Neural progenitor cell (in vitro differentiated cells): ENCODE measurements around the gene BCAS3. TPM values are rescaled to one million over a fixed set of nuclear protein-coding genes. Genes with fewer than 3 reads are reported as not detected.

ENCODE experiments used
- DNase-seq: peaks from one replicate; pipeline ENCODE4 v3.0.0-alpha.2; 2016; ENCODE audit warnings: low spot score
- H2AFZ ChIP-seq: fragments of 200-600 bp; sonication (generic); replicated peaks from 2 replicates; pipeline ENCODE4 v1.6.1; 2016; ENCODE audit warnings: antibody characterized with exemption
- H3F3A ChIP-seq: fragments of 200-600 bp; sonication (generic); 2 replicates; pipeline ENCODE4 v1.6.1; 2016; ENCODE audit warnings: antibody characterized with exemption, low read depth
- H3K27ac ChIP-seq: fragments of 200-600 bp; sonication (generic); 2 replicates; pipeline ENCODE4 v1.5.1; 2016; ENCODE audit warnings: mild to moderate bottlenecking
- H3K27me3 ChIP-seq: fragments of 200-600 bp; sonication (generic); 2 replicates; pipeline ENCODE4 v1.6.1; 2016; ENCODE audit warnings: mild to moderate bottlenecking, moderate library complexity
- H3K36me3 ChIP-seq: fragments of 200-600 bp; sonication (generic); 2 replicates; pipeline ENCODE4 v1.5.1; 2016
- H3K4me1 ChIP-seq: fragments of 200-600 bp; sonication (generic); 2 replicates; pipeline ENCODE4 v1.6.1; 2016; ENCODE audit warnings: mixed run types
- H3K4me2 ChIP-seq: fragments of 200-600 bp; sonication (generic); 2 replicates; pipeline ENCODE4 v1.6.1; 2016
- H3K4me3 ChIP-seq: fragments of 200-600 bp; sonication (generic); 2 replicates; pipeline ENCODE4 v1.5.1; 2016
- H3K79me2 ChIP-seq: fragments of 200-600 bp; sonication (generic); 2 replicates; pipeline ENCODE4 v1.6.1; 2016; ENCODE audit warnings: low read depth
- H3K9ac ChIP-seq: fragments of 200-600 bp; sonication (generic); 2 replicates; pipeline ENCODE4 v1.6.1; 2016
- H3K9me3 ChIP-seq: fragments of 200-600 bp; sonication (generic); 2 replicates; pipeline ENCODE4 v1.5.1; 2016; ENCODE audit warnings: low read depth
- H4K20me1 ChIP-seq: fragments of 200-600 bp; sonication (generic); 2 replicates; pipeline ENCODE4 v1.6.1; 2016; ENCODE audit warnings: low read depth
- H3K27ac Mint-ChIP-seq: 3 replicates; pipeline ENCODE4 v1.8.0; 2021; ENCODE audit warnings: mixed read lengths
- H3K27me3 Mint-ChIP-seq: 2 replicates; pipeline ENCODE4 v1.8.0; 2022; ENCODE audit warnings: low read depth, mild to moderate bottlenecking, inconsistent platforms, moderate library complexity, mixed read lengths; ENCODE audit not compliant: insufficient read depth
- H3K36me3 Mint-ChIP-seq: 3 replicates; pipeline ENCODE4 v1.8.0; 2021; ENCODE audit warnings: mixed read lengths
- H3K4me1 Mint-ChIP-seq: 3 replicates; pipeline ENCODE4 v1.8.0; 2021; ENCODE audit warnings: mixed read lengths
- H3K4me3 Mint-ChIP-seq: 3 replicates; pipeline ENCODE4 v1.8.0; 2021; ENCODE audit warnings: mild to moderate bottlenecking, moderate library complexity, mixed read lengths
- H3K9me3 Mint-ChIP-seq: 3 replicates; pipeline ENCODE4 v1.8.0; 2020; ENCODE audit warnings: mixed read lengths
- EZH2 ChIP-seq: fragments of 200-600 bp; sonication (generic); IDR thresholded peaks from 2 replicates; pipeline ENCODE4 v1.6.1; 2017; ENCODE audit warnings: antibody characterized with exemption, mild to moderate bottlenecking, moderate library complexity
- EZH2phosphoT487 ChIP-seq: fragments of 200-600 bp; sonication (generic); IDR thresholded peaks from 2 replicates; pipeline ENCODE4 v1.6.1; 2017; ENCODE audit warnings: antibody characterized with exemption
- total RNA-seq: library from RNA; depleted of rRNA; stranded (reverse); fragments of >200 nt; gene quantifications from 2 replicates; pipeline ENCODE4 v1.2.3, GENCODE V29; 2015; ENCODE audit warnings: low replicate concordance
- TF ChIP-seq, protein P1 (sequence below): fragments of 200-600 bp; sonication (generic); IDR thresholded peaks from 2 replicates; pipeline ENCODE4 v1.5.1; 2017; ENCODE audit warnings: antibody characterized with exemption, mild to moderate bottlenecking

BCAS3 gene
- total RNA-seq, 1 donor from 2014 or later, result 60.9 TPM

DNA sequence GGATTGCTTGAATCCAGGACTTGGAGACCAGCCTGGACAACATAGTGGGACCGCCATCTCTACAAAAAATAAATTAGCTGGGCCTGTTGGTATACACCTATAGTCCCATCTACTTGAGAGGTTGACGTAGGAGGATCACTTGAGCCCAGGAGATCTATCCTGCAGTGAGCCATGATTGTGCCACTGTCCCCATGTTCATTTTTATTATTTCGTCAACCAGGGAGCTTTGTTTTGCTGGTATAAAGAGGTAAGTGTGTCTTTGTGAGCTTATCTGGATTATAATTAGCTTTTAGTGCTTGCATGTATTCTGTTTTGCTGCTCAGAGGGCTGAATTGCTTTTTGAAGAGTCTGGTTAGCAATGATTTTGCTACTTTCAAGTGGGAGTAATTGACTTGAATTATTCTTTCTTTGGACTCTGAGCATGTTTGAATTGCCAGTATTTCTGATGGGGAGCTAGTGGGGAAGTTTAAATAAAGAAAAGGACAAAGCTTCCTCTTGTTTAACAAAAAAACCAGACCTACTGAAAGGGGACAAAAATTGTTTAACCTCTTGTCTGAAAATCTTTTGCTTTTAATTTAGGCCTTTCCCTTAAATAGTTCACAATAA lies 31.6 kb upstream of the BCAS3 start:
- Histone ChIP-seq H3K27ac (no peak overlapping the region), H3K4me1 (peaks cover 3% of the 10 kb centered on the region), H3F3A (peaks cover 7% of the 10 kb centered on the region), H3K9me3 (no peaks in the 10 kb centered on the region), H4K20me1 (peaks cover 30% of the 10 kb centered on the region), H3K4me3 (no peak overlapping the region), H3K4me2 (no peak overlapping the region), H3K36me3 (peaks cover 7% of the 10 kb centered on the region), H3K9ac (no peak overlapping the region), H3K79me2 (peaks cover 53% of the 10 kb centered on the region), H3K27me3 (no peaks in the 10 kb centered on the region), H2AFZ (no peak overlapping the region)
- Mint-ChIP-seq H3K4me1 (peaks cover 7% of the 10 kb centered on the region), H3K9me3 (no peaks in the 10 kb centered on the region), H3K4me3 (no peak overlapping the region), H3K27me3 (no peaks in the 10 kb centered on the region), H3K27ac (peak overlapping the region; percentile 83), H3K36me3 (peaks cover 15% of the 10 kb centered on the region)
- no peak for DNase-seq
- TF ChIP-seq EZH2phosphoT487 (no peak), EZH2 (no peak)
- TF ChIP-seq, protein P1, sequence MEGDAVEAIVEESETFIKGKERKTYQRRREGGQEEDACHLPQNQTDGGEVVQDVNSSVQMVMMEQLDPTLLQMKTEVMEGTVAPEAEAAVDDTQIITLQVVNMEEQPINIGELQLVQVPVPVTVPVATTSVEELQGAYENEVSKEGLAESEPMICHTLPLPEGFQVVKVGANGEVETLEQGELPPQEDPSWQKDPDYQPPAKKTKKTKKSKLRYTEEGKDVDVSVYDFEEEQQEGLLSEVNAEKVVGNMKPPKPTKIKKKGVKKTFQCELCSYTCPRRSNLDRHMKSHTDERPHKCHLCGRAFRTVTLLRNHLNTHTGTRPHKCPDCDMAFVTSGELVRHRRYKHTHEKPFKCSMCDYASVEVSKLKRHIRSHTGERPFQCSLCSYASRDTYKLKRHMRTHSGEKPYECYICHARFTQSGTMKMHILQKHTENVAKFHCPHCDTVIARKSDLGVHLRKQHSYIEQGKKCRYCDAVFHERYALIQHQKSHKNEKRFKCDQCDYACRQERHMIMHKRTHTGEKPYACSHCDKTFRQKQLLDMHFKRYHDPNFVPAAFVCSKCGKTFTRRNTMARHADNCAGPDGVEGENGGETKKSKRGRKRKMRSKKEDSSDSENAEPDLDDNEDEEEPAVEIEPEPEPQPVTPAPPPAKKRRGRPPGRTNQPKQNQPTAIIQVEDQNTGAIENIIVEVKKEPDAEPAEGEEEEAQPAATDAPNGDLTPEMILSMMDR, result no peak

DNA sequence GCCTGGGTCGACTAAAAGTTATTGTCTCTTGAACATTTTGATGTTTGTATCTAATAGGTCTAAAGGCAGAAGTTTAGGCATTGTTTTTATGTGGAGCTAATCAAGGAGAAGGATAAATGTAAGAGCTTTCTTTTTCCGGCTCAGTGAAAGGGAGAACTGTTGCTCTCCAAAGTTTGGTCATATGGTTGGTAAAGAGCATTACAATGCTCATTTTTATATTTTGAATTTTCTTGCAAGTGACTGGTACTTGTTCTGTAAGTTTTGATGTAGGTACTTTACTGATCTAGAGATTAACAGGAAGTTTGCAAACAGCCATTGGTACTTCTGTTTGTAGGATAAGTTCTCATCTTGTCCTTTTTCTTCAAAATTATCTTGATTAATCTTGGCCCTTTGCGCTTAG lies 30.9 kb upstream of the BCAS3 start:
- Histone ChIP-seq H2AFZ (no peak overlapping the region), H3K27ac (no peak overlapping the region), H3K9me3 (no peaks in the 10 kb centered on the region), H4K20me1 (peaks cover 24% of the 10 kb centered on the region), H3K4me1 (no peaks in the 10 kb centered on the region), H3F3A (no peaks in the 10 kb centered on the region), H3K36me3 (peaks cover 7% of the 10 kb centered on the region), H3K4me2 (no peak overlapping the region), H3K9ac (no peak overlapping the region), H3K4me3 (no peak overlapping the region), H3K27me3 (no peaks in the 10 kb centered on the region), H3K79me2 (peaks cover 55% of the 10 kb centered on the region)
- Mint-ChIP-seq H3K27ac (no peak overlapping the region), H3K36me3 (peaks cover 16% of the 10 kb centered on the region), H3K9me3 (no peaks in the 10 kb centered on the region), H3K27me3 (no peaks in the 10 kb centered on the region), H3K4me3 (no peak overlapping the region), H3K4me1 (peaks cover 3% of the 10 kb centered on the region)
- no peak for TF ChIP-seq EZH2phosphoT487
- no peak for TF ChIP-seq EZH2
- TF ChIP-seq, protein P1, result no peak
- no peak for DNase-seq

DNA sequence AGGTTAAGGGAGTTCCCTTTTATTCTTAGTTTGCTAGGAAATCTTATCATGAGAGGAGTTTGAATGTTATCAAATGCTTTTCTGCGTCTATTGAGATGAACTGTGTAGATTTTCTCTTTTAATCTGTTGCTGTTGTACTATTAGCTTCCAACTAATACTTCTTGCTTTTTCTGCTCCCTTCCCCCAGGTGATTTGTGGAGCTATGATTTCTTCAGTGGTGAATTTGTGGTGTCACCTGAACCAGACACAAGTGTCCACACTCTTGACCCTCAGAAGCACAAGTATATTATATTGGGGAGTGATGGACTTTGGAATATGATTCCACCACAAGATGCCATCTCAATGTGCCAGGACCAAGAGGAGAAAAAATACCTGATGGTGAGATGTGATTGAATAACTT lies 29.9 kb upstream of the BCAS3 start:
- Mint-ChIP-seq H3K4me3 (no peak overlapping the region), H3K4me1 (peaks cover 3% of the 10 kb centered on the region), H3K27me3 (no peaks in the 10 kb centered on the region), H3K9me3 (no peaks in the 10 kb centered on the region), H3K36me3 (peaks cover 16% of the 10 kb centered on the region), H3K27ac (no peak overlapping the region)
- no peak for TF ChIP-seq EZH2phosphoT487
- no peak for TF ChIP-seq EZH2
- TF ChIP-seq, protein P1, result no peak
- Histone ChIP-seq H2AFZ (no peak overlapping the region), H3F3A (no peaks in the 10 kb centered on the region), H4K20me1 (peaks cover 16% of the 10 kb centered on the region), H3K9ac (no peak overlapping the region), H3K4me3 (no peak overlapping the region), H3K36me3 (peaks cover 7% of the 10 kb centered on the region), H3K27ac (no peak overlapping the region), H3K4me1 (no peaks in the 10 kb centered on the region), H3K27me3 (no peaks in the 10 kb centered on the region), H3K9me3 (no peaks in the 10 kb centered on the region), H3K4me2 (no peak overlapping the region), H3K79me2 (peaks cover 55% of the 10 kb centered on the region)
- DNase-seq, result no peak
